22Rv1 (cell line): Measurements from ENCODE around the gene C2orf76.

Experiments used
- ZFX ChIP-seq: fragments of 450-650 bp; IDR thresholded peaks from 2 replicates; pipeline ENCODE4 v1.6.1; 2017; ENCODE audit warnings: antibody characterized with exemption, borderline replicate concordance
- TF ChIP-seq, protein P1 (sequence below): fragments of 450-650 bp; IDR thresholded peaks from 2 replicates; pipeline ENCODE4 v1.5.1; 2017; ENCODE audit warnings: mild to moderate bottlenecking

DNA sequence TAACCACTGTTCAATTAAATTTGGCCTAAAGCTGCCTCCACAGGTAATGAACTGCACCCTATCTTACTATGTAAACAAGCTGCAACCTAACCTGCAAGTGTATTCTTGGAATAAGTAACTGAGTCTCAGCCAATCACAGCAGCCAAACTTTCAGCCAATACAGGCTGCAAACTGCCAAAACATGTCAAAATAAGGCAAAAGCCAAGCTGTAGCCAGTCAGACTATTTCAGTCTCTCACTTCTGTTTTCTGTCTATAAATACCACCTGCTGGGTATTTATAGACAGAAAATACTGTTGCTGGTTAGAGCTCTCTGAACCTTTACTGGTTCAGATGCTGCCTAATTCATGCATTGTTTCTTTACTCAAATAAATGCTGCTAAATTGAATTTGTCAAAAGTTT, 14.3 kb downstream of the C2orf76 start:
- TF ChIP-seq, protein P1, sequence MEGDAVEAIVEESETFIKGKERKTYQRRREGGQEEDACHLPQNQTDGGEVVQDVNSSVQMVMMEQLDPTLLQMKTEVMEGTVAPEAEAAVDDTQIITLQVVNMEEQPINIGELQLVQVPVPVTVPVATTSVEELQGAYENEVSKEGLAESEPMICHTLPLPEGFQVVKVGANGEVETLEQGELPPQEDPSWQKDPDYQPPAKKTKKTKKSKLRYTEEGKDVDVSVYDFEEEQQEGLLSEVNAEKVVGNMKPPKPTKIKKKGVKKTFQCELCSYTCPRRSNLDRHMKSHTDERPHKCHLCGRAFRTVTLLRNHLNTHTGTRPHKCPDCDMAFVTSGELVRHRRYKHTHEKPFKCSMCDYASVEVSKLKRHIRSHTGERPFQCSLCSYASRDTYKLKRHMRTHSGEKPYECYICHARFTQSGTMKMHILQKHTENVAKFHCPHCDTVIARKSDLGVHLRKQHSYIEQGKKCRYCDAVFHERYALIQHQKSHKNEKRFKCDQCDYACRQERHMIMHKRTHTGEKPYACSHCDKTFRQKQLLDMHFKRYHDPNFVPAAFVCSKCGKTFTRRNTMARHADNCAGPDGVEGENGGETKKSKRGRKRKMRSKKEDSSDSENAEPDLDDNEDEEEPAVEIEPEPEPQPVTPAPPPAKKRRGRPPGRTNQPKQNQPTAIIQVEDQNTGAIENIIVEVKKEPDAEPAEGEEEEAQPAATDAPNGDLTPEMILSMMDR, result no peak
- TF ChIP-seq ZFX, result no peak
